GM12874 (cell line): ENCODE data around the gene SELENOS.
A peak's percentile ranks its signal among the peaks of the same experiment; 100 is the strongest.

Experiments
- CTCF ChIP-seq: IDR thresholded peaks from 2 replicates; pipeline ENCODE4 v1.5.1; 2011; ENCODE audit warnings: low read depth, mild to moderate bottlenecking, control low read depth, low read length, moderate library complexity; ENCODE audit not compliant: insufficient read depth

SELENOS gene

GRCh38 chr15:101258238-101259144 is 18.8 kb downstream of the SELENOS start:
- TF ChIP-seq CTCF, result peak; percentile 60

GRCh38 chr15:101256757-101257156 is 20.5 kb downstream of the SELENOS start:
- peak; percentile 31; the same call in 1 of the 2 replicates for TF ChIP-seq CTCF

GRCh38 chr15:101255615-101256241 is 21.6 kb downstream of the SELENOS start:
- TF ChIP-seq CTCF, result no peak

- TF ChIP-seq CTCF, result no peak
These were observed 22.3 kb downstream of the SELENOS start for GRCh38 chr15:101255051-101255395.

GRCh38 chr15:101254157-101255050 is 22.9 kb downstream of the SELENOS start:
- no peak for TF ChIP-seq CTCF

- TF ChIP-seq CTCF, result no peak
These were observed 24.4 kb downstream of the SELENOS start for GRCh38 chr15:101252836-101253235.
